Upper lobe of left lung (tissue), 6 donors: ENCODE results near the gene MEG3. TPM values are rescaled to one million over a fixed set of nuclear protein-coding genes. Genes with fewer than 3 reads are reported as not detected.

Experiments
- ATAC-seq, 2 donors: fragments of 200-7000 bp; cut with Tn5 transposase; one replicate each; pipeline ENCODE4 v1.9.1; 2022; ENCODE audit warnings: mild to moderate bottlenecking in 2 of 2, moderate library complexity in 2 of 2; ENCODE audit not compliant: low FRiP score in 2 of 2
- DNase-seq, 2 donors: peaks; one replicate each; pipeline ENCODE4 v3.0.0-alpha.2; 2019 to 2020
- H3K27ac ChIP-seq, 4 donors: fragments of 200-600 bp; sonication (generic); one replicate each; pipeline ENCODE4 v1.5.1; 2016 to 2019
- H3K27me3 ChIP-seq, 4 donors: fragments of 200-600 bp; sonication (generic); one replicate each; pipeline ENCODE4 v1.5.1; 2017 to 2019
- H3K36me3 ChIP-seq, 4 donors: fragments of 200-600 bp; sonication (generic); one replicate each; pipeline ENCODE4 v1.5.1; 2016 to 2019
- H3K4me1 ChIP-seq, 4 donors: fragments of 200-600 bp; sonication (generic); one replicate each; pipeline ENCODE4 v1.5.1; 2018 to 2019
- H3K4me3 ChIP-seq, 4 donors: fragments of 200-600 bp; sonication (generic); one replicate each; pipeline ENCODE4 v1.5.1; 2017 to 2019; ENCODE audit warnings: mild to moderate bottlenecking in 2 of 4, moderate library complexity in 1 of 4
- H3K9me3 ChIP-seq, 4 donors: fragments of 200-600 bp; sonication (generic); one replicate each; pipeline ENCODE4 v1.5.1; 2018 to 2019
- EP300 ChIP-seq, 4 donors: sonication (generic); formaldehyde crosslinking; IDR thresholded peaks; one replicate each; pipeline ENCODE4 v1.5.1; 2017; ENCODE audit warnings: antibody characterized with exemption in 4 of 4, control low read depth in 2 of 4
- POLR2A ChIP-seq, 4 donors: fragments of 450-650 bp; IDR thresholded peaks; one replicate each; pipeline ENCODE4 v1.5.1; 2016 to 2017; ENCODE audit warnings: antibody characterized with exemption in 4 of 4, mild to moderate bottlenecking in 2 of 4
- POLR2AphosphoS5 ChIP-seq, 2 donors: sonication (generic); formaldehyde crosslinking; IDR thresholded peaks; one replicate each; pipeline ENCODE4 v1.5.1; 2017; ENCODE audit warnings: antibody characterized with exemption in 2 of 2
- WGBS, 2 donors: methylation state at CpG; one replicate each; pipeline ENCODE4 v1.1.5; 2017 to 2018; 5-methylcytosine and 5-hydroxymethylcytosine counted together
- total RNA-seq, 6 donors: library from RNA; depleted of rRNA in 4 of 6; stranded (reverse); fragments of >200 nt in 4 of 6; gene quantifications; one replicate each; pipeline versions ENCODE4 v1.1.0 to v1.2.1, GENCODE V29; 2016 to 2021
- TF ChIP-seq, protein P1 (sequence below), 6 experiments: fragments of 450-650 bp in 4 of 6; fragments of 200-600 bp in 2 of 6; sonication (generic) in 2 of 6; IDR thresholded peaks; one replicate each; pipeline ENCODE4 v1.5.1; 2016 to 2019; ENCODE audit warnings: antibody characterized with exemption in 6 of 6
- donor health status: DM: no; HTN: no; CAD: no; lungs with moderate emphysema.
- donor health status: DM: no; HTN: yes; CAD: no; lungs with severe emphysema.

Gene MEG3
- total RNA-seq, 6 donors from 2014 or later = 3.9 to 39.8 (median 17.5) TPM

DNA sequence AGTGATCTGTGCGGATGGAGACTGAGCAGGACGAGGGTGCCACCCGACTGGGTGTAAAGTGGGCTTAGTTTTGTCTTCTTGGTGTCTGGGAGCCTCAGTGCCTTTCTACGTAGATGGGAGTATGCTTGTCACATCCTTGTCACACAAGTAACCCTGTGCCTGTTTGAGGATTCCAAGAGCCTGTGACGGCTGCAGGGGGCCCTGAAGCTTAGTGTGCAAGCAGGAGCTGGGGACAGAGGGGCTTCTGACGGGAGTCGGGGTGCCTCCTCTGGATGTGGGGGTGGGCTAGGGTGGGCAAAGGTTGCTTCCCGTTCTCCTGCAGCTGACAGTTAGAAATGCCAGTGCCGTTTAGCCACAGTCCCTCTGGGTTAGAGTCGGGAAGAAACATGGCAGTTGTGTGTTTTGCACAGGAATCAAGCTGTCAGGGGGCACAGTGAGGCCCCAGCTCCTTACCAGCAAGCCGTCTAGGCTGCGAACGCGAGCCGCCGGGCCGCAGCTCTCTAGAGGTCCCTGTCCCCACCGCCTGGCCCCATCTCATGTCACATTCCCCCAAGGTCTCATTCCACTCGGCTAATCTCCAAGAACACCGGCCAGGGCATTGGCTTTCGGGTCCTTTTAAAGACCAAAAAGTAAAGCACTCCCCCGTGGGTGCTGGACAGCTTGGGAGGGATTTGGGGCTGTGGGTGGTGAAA is 70.6 kb downstream of the MEG3 start:
- H3K4me3 ChIP-seq = no peak overlapping the region
- peaks cover 0 to 15% (median 0%) of the 10 kb centered on the region in 4 donors for H3K27me3 ChIP-seq
- no peak overlapping the region for H3K27ac ChIP-seq
- DNase-seq = peak in 1 of 2 donors; percentile 45
- 63 to 74% methylated on average over 16 to 22 of the region's 22 CpGs for whole genome bisulfite sequencing, 2 donors
- ATAC-seq = no peak
- H3K9me3 ChIP-seq = no peaks in the 10 kb centered on the region
- peaks cover 10 to 22% (median 11%) of the 10 kb centered on the region in 4 donors for H3K4me1 ChIP-seq
- TF ChIP-seq, protein P1, sequence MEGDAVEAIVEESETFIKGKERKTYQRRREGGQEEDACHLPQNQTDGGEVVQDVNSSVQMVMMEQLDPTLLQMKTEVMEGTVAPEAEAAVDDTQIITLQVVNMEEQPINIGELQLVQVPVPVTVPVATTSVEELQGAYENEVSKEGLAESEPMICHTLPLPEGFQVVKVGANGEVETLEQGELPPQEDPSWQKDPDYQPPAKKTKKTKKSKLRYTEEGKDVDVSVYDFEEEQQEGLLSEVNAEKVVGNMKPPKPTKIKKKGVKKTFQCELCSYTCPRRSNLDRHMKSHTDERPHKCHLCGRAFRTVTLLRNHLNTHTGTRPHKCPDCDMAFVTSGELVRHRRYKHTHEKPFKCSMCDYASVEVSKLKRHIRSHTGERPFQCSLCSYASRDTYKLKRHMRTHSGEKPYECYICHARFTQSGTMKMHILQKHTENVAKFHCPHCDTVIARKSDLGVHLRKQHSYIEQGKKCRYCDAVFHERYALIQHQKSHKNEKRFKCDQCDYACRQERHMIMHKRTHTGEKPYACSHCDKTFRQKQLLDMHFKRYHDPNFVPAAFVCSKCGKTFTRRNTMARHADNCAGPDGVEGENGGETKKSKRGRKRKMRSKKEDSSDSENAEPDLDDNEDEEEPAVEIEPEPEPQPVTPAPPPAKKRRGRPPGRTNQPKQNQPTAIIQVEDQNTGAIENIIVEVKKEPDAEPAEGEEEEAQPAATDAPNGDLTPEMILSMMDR (IDR thresholded peaks at IDR 0.05) = no peak
- no peak for TF ChIP-seq EP300 (IDR thresholded peaks at IDR 0.05)
- TF ChIP-seq POLR2A (IDR thresholded peaks at IDR 0.05) = no peak
- TF ChIP-seq POLR2AphosphoS5 (IDR thresholded peaks at IDR 0.05) = no peak
- H3K36me3 ChIP-seq = no peaks in the 10 kb centered on the region

DNA sequence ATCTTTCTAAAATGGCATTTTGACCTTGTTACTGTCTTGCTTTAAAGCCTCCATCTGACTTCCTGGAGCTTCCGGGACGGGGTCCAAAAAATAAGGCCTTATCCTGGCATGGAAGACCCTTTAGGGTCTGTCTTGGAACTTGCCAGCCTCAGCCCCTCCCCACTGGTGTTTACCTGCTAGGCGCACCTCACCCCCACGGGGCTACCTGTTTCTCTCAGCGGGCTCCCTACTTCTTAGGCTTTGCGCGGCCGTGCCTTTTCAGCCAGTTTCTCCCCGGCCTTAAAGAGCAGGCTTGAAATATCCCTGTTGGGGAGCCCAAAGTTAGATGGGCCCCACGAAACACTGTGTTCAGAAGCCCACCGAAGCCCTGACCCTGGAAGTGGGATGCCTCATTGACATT is 72.5 kb downstream of the MEG3 start:
- H3K27me3 ChIP-seq = peaks cover 0 to 20% (median 3%) of the 10 kb centered on the region in 4 donors
- H3K4me1 ChIP-seq = peaks cover 10 to 22% (median 11%) of the 10 kb centered on the region in 4 donors
- no peaks in the 10 kb centered on the region for H3K36me3 ChIP-seq
- no peak overlapping the region for H3K27ac ChIP-seq
- DNase-seq (no peak), ATAC-seq (no peak)
- no peaks in the 10 kb centered on the region for H3K9me3 ChIP-seq
- WGBS, 2 donors = 54 to 57% methylated on average over 7 to 11 of the region's 11 CpGs
- no peak overlapping the region for H3K4me3 ChIP-seq
- TF ChIP-seq EP300 (IDR thresholded peaks at IDR 0.05) = no peak
- no peak for TF ChIP-seq POLR2A (IDR thresholded peaks at IDR 0.05)
- TF ChIP-seq POLR2AphosphoS5 (IDR thresholded peaks at IDR 0.05) = no peak

DNA sequence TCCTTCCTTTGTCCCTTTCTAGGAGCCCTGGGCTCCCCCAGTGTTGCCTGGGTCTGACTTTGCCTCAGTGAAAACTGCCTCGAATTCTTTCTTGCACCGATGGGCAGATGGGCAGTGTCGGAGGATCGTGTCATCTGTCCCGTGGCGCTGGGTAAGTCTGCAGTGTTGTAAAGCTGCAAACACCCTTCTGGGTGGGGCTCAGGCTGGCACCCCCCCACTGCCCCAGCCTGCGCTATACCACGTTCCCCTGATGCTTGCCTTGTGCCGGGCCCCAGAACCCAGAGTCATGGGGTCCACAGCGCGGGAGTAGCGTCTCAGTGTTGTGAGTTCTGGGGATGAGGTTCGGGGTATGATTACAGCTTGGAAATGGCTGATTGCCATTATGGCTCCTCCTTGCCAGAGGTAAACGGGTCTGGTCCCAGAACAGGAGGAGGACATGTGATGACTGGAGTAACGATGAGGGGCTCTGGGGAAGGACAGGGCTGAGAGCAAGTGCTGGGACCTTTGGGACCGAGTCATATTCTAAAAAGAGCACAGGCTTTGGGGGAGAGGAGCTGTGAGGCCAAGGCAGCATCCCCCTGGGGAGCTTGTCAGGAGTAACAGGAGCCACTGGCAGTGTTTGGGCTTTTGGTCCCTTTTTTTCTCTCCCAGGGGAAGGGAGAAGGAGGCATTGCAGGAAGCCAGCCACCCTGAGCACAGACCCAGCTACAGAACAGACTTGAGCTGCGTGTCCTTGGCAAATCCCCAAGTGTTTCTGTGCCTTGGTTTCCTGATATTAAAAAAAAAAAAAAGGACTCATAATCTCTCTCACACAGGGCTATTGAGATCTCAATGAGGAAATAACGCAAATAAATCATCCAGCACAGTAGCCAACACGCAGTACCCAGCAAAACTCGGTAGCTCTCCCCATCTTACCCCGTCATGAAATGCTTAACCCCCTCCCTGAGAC is 73.3 kb downstream of the MEG3 start:
- TF ChIP-seq POLR2AphosphoS5 (IDR thresholded peaks at IDR 0.05) (no peak), POLR2A (IDR thresholded peaks at IDR 0.05) (no peak), EP300 (IDR thresholded peaks at IDR 0.05) (no peak)
- TF ChIP-seq, protein P1 (IDR thresholded peaks at IDR 0.05) = no peak
- no peaks in the 10 kb centered on the region for H3K9me3 ChIP-seq
- 29 to 58% methylated on average over 9 to 21 of the region's 21 CpGs for WGBS, 2 donors
- H3K4me3 ChIP-seq = no peak overlapping the region
- no peaks in the 10 kb centered on the region for H3K36me3 ChIP-seq
- peaks cover 0 to 20% (median 4%) of the 10 kb centered on the region in 4 donors for H3K27me3 ChIP-seq
- DNase-seq = no peak
- H3K27ac ChIP-seq = no peak overlapping the region
- H3K4me1 ChIP-seq = peaks cover 10 to 22% (median 11%) of the 10 kb centered on the region in 4 donors
- ATAC-seq = no peak

DNA sequence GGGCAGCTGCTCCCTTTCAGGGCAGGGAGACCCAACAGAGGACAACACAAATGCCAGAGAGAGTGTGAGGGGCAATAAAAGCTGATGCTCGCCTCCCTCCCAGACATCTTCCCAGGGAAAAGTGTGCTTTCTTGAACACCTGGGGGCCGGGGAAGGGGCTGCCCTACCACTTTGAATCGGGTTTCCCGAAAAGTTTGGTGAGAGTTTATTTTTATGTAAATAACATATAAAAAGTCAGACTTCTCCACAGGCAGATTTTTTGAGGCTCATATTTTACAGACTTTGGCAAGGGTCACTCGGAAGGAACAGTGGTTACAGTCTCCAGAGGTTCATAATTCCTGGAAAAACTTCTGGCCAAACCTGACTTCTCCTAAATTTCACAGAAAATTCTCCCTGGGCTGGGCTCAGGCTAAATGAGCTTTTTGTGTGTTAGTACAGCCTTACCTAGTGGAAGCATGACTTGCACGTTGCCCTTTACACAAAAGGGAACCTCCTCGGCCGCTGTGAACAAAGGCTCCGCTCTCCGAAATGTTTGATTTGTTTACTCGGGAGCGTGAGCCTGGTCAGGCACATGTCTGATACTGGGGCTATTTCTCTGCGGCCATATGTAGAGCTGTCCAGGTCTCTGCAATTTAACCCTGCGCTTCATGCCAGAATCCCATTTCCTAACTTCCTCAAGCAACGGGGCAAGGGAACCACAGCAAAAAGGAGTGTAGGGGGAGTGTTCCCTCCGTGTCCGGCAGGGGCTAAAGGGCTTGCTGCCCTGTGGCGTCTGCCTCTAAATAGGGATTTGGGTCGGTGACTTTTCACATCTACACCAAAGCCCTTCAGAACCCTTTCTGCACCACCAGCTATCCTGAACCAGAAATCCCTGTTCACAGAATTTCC is 74.2 kb downstream of the MEG3 start:
- DNase-seq (no peak), ATAC-seq (peak in 1 of 2 donors; percentile 3)
- no peaks in the 10 kb centered on the region for H3K36me3 ChIP-seq
- TF ChIP-seq EP300 (IDR thresholded peaks at IDR 0.05) (no peak), POLR2A (IDR thresholded peaks at IDR 0.05) (no peak), POLR2AphosphoS5 (IDR thresholded peaks at IDR 0.05) (no peak)
- TF ChIP-seq, protein P1 (IDR thresholded peaks at IDR 0.05) = no peak
- H3K4me3 ChIP-seq = no peak overlapping the region
- H3K27me3 ChIP-seq = peaks cover 0 to 20% (median 4%) of the 10 kb centered on the region in 4 donors
- no peaks in the 10 kb centered on the region for H3K9me3 ChIP-seq
- 12 to 13% methylated on average over 19 of the region's 19 CpGs for WGBS, 2 donors
- peaks cover 10 to 22% (median 11%) of the 10 kb centered on the region in 4 donors for H3K4me1 ChIP-seq
- no peak overlapping the region for H3K27ac ChIP-seq
